G401 (cell line): ENCODE data around the gene RBP3. TPM values are rescaled to one million over a fixed set of nuclear protein-coding genes. Genes with fewer than 3 reads are reported as not detected.

ENCODE experiments used
- DNase-seq: peaks from one replicate; pipeline ENCODE4 v3.0.0-alpha.2; 2015; ENCODE audit warnings: low spot score
- in situ Hi-C: cut with HindIII; loops from 2 replicates; pipeline ENCODE4 v1.10.0; 2016; ENCODE audit warnings: low sequenced_read_pairs, mixed read lengths
- total RNA-seq: library from RNA; depleted of rRNA; stranded (reverse); fragments of >200 nt; shearing (Covaris generic); gene quantifications from 2 replicates; pipeline ENCODE4 v1.2.3, GENCODE V29; 2014

Gene RBP3
- total RNA-seq, 1 experiment from 2014 or later, result not detected

- in situ Hi-C loops, result no loop called here
- DNase-seq, result no peak
Measured at GRCh38 chr10:47316131-47316530, 32.0 kb upstream of the RBP3 start.

- no peak for DNase-seq
- in situ Hi-C loops, result no loop called here
Measured at GRCh38 chr10:47317251-47317650, 30.9 kb upstream of the RBP3 start.

GRCh38 chr10:47318706-47319105 is 29.5 kb upstream of the RBP3 start:
- DNase-seq, result no peak
- in situ Hi-C loops, result no loop called here

- in situ Hi-C loops, result no loop called here
- DNase-seq, result no peak
Measured at GRCh38 chr10:47319784-47320183, 28.4 kb upstream of the RBP3 start.

- in situ Hi-C loops, result no loop called here
- no peak for DNase-seq
Measured at GRCh38 chr10:47320812-47321211, 27.4 kb upstream of the RBP3 start.

- in situ Hi-C loops, result no loop called here
- no peak for DNase-seq
Measured at GRCh38 chr10:47321521-47322195, 26.5 kb upstream of the RBP3 start.

- in situ Hi-C loops, result no loop called here
- no peak for DNase-seq
Measured at GRCh38 chr10:47322300-47323061, 25.7 kb upstream of the RBP3 start, which contains the start of gene GDF2. TSS of gene GDF2 (plus strand) at chr10:47322454. CDS start at chr10:47322669, 215 bp downstream.

- no peak for DNase-seq
- in situ Hi-C loops, result no loop called here
Measured at GRCh38 chr10:47323087-47323486, 25.1 kb upstream of the RBP3 start.

GRCh38 chr10:47323636-47324296 is 24.4 kb upstream of the RBP3 start:
- in situ Hi-C loops, result no loop called here
- no peak for DNase-seq

- in situ Hi-C loops, result no loop called here
- no peak for DNase-seq
Measured at GRCh38 chr10:47325303-47326291, 22.6 kb upstream of the RBP3 start.

GRCh38 chr10:47326306-47326926 is 21.7 kb upstream of the RBP3 start:
- DNase-seq, result no peak
- in situ Hi-C loops, result no loop called here

- DNase-seq, result no peak
- in situ Hi-C loops, result no loop called here
Measured at GRCh38 chr10:47326927-47327330, 21.2 kb upstream of the RBP3 start.

GRCh38 chr10:47329855-47330254 is 18.3 kb upstream of the RBP3 start:
- no peak for DNase-seq
- in situ Hi-C loops, result no loop called here

- in situ Hi-C loops, result no loop called here
Measured at GRCh38 chr10:47330366-47330765, 17.8 kb upstream of the RBP3 start.

GRCh38 chr10:47330804-47331203 is 17.4 kb upstream of the RBP3 start:
- DNase-seq, result no peak
- in situ Hi-C loops, result no loop called here

More at GRCh38 chr10:47330366-47330765, 17.8 kb upstream of the RBP3 start:
- DNase-seq, result no peak

- DNase-seq, result no peak
- in situ Hi-C loops, result no loop called here
Measured at GRCh38 chr10:47331491-47331890, 16.7 kb upstream of the RBP3 start.

GRCh38 chr10:47331954-47332353 is 16.2 kb upstream of the RBP3 start:
- DNase-seq, result no peak
- in situ Hi-C loops, result no loop called here

GRCh38 chr10:47332371-47332770 is 15.8 kb upstream of the RBP3 start:
- in situ Hi-C loops, result no loop called here

GRCh38 chr10:47332946-47333345 is 15.2 kb upstream of the RBP3 start:
- in situ Hi-C loops, result no loop called here

More at GRCh38 chr10:47332371-47332770, 15.8 kb upstream of the RBP3 start:
- DNase-seq, result no peak

More at GRCh38 chr10:47332946-47333345, 15.2 kb upstream of the RBP3 start:
- DNase-seq, result no peak
